HEK293 (cell line): Measurements from ENCODE around the gene ZNF732.

Experiments used
- GLI4 ChIP-seq: fragments of 450-650 bp; formaldehyde crosslinking; IDR thresholded peaks from 2 replicates; pipeline ENCODE4 v1.5.1; 2016; ENCODE audit warnings: missing biosample characterization, missing genetic modification characterization
- ZBTB7A ChIP-seq: fragments of 450-650 bp; formaldehyde crosslinking; IDR thresholded peaks from 2 replicates; pipeline ENCODE4 v1.5.1; 2016; ENCODE audit warnings: low read depth, missing biosample characterization, missing genetic modification characterization
- ZNF274 ChIP-seq, 2 experiments: fragments of 200-500 bp in 1 of 2; fragments of 450-650 bp in 1 of 2; sonication (Bioruptor generic) in 1 of 2; formaldehyde crosslinking in 1 of 2; IDR thresholded peaks; 2 replicates each; pipeline versions ENCODE4 v1.5.1 to v1.6.1; 2014 to 2016; ENCODE audit warnings: borderline replicate concordance in 1 of 2, inconsistent platforms in 1 of 2, low read length in 1 of 2, missing biosample characterization in 1 of 2, missing genetic modification characterization in 1 of 2
- ZNF302 ChIP-seq: fragments of 450-650 bp; formaldehyde crosslinking; IDR thresholded peaks from 2 replicates; pipeline ENCODE4 v1.5.1; 2016; ENCODE audit warnings: missing biosample characterization, missing genetic modification characterization, low read depth
- ZNF350 ChIP-seq: fragments of 450-650 bp; formaldehyde crosslinking; IDR thresholded peaks from 2 replicates; pipeline ENCODE4 v1.5.0; 2017; ENCODE audit warnings: missing biosample characterization, mild to moderate bottlenecking, missing genetic modification characterization
- ZNF366 ChIP-seq: fragments of 450-650 bp; formaldehyde crosslinking; conservative IDR thresholded peaks from 2 replicates; pipeline ENCODE4 v1.5.1; 2016; ENCODE audit warnings: missing biosample characterization, missing genetic modification characterization
- ZNF558 ChIP-seq: fragments of 450-650 bp; formaldehyde crosslinking; IDR thresholded peaks from 2 replicates; pipeline ENCODE4 v1.5.1; 2016; ENCODE audit warnings: missing biosample characterization, missing genetic modification characterization
- ZNF76 ChIP-seq: fragments of 450-650 bp; formaldehyde crosslinking; IDR thresholded peaks from 2 replicates; pipeline ENCODE4; 2016; ENCODE audit warnings: low read depth, missing biosample characterization, missing genetic modification characterization, borderline replicate concordance
- TF ChIP-seq, protein P1 (sequence below): fragments of 450-650 bp; formaldehyde crosslinking; IDR thresholded peaks from 2 replicates; pipeline ENCODE4 v1.5.1; 2016; ENCODE audit warnings: missing biosample characterization, missing genetic modification characterization
- TF ChIP-seq, protein P2 (sequence below): sonication (generic); formaldehyde crosslinking; IDR thresholded peaks from 2 replicates; pipeline ENCODE4 v1.8.1; 2022; ENCODE audit warnings: mild to moderate bottlenecking, moderate library complexity, missing genetic modification reagents
- TF ChIP-seq, protein P3 (sequence below): fragments of 450-650 bp; formaldehyde crosslinking; IDR thresholded peaks from 2 replicates; pipeline ENCODE4 v1.5.1; 2016; ENCODE audit warnings: missing biosample characterization, missing genetic modification characterization

DNA sequence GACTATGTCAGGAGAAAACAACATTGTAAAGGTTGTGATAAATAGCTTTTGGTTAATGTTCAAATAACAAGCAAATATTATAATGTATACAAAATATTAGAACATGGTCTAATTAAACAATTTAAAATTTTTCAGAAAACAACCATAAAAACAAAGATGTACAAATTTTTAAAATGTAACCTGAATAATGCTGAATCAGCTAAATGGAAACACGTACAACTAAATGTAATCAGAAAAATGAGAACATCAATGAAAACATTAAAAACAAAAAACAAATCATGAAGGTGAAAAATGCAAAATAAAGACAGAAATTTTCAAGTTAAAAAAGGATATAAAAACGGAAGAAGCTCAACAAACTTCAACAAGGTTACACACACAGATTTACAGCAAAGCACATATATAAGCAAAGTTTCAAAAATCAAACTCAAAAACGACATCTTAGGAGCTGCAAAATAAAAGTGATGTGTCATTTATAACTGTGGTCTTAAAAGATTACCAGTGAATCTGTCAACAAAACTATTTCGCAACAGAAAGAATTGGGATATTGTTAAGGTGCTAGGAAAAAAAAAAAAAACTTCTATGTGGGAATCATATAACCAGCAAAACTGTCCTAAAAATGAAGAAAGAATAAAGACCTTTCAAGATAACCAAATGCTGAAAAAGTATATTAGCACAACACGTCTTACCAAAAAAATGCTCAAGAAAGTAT, 31.8 kb downstream of the ZNF732 start:
- TF ChIP-seq, protein P1, sequence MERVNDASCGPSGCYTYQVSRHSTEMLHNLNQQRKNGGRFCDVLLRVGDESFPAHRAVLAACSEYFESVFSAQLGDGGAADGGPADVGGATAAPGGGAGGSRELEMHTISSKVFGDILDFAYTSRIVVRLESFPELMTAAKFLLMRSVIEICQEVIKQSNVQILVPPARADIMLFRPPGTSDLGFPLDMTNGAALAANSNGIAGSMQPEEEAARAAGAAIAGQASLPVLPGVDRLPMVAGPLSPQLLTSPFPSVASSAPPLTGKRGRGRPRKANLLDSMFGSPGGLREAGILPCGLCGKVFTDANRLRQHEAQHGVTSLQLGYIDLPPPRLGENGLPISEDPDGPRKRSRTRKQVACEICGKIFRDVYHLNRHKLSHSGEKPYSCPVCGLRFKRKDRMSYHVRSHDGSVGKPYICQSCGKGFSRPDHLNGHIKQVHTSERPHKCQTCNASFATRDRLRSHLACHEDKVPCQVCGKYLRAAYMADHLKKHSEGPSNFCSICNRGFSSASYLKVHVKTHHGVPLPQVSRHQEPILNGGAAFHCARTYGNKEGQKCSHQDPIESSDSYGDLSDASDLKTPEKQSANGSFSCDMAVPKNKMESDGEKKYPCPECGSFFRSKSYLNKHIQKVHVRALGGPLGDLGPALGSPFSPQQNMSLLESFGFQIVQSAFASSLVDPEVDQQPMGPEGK: no peak
- TF ChIP-seq ZNF302 (tag by site-specific recombination) (no peak), ZNF76 (tag by site-specific recombination) (no peak), ZNF366 (no peak), ZNF274 (IDR thresholded peaks at IDR 0.05; ENCODE audit: low read length) (no peak), ZNF274 (tag by site-specific recombination; IDR thresholded peaks at IDR 0.05; ENCODE audit: borderline replicate concordance) (no peak), ZNF350 (tag by site-specific recombination) (no peak), ZBTB7A (tag by site-specific recombination) (no peak), ZNF558 (tag by site-specific recombination) (no peak), GLI4 (tag by site-specific recombination) (no peak)
- TF ChIP-seq, protein P2, sequence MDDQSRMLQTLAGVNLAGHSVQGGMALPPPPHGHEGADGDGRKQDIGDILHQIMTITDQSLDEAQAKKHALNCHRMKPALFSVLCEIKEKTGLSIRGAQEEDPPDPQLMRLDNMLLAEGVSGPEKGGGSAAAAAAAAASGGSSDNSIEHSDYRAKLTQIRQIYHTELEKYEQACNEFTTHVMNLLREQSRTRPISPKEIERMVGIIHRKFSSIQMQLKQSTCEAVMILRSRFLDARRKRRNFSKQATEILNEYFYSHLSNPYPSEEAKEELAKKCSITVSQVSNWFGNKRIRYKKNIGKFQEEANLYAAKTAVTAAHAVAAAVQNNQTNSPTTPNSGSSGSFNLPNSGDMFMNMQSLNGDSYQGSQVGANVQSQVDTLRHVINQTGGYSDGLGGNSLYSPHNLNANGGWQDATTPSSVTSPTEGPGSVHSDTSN (CRISPR knock-in tag): no peak
- TF ChIP-seq, protein P3, sequence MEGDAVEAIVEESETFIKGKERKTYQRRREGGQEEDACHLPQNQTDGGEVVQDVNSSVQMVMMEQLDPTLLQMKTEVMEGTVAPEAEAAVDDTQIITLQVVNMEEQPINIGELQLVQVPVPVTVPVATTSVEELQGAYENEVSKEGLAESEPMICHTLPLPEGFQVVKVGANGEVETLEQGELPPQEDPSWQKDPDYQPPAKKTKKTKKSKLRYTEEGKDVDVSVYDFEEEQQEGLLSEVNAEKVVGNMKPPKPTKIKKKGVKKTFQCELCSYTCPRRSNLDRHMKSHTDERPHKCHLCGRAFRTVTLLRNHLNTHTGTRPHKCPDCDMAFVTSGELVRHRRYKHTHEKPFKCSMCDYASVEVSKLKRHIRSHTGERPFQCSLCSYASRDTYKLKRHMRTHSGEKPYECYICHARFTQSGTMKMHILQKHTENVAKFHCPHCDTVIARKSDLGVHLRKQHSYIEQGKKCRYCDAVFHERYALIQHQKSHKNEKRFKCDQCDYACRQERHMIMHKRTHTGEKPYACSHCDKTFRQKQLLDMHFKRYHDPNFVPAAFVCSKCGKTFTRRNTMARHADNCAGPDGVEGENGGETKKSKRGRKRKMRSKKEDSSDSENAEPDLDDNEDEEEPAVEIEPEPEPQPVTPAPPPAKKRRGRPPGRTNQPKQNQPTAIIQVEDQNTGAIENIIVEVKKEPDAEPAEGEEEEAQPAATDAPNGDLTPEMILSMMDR (tag by site-specific recombination): no peak
